GM08714 (cell line): ENCODE measurements around the gene PGPEP1.
A peak's percentile ranks its signal among the peaks of the same experiment; 100 is the strongest.
"Not testable (repeated sequence)": the region's sequence is repeated elsewhere in the genome, so short reads cannot be mapped to it uniquely, and the experiment has no call there.

ENCODE experiments used
- H3K4me3 ChIP-seq: fragments of 200-500 bp; sonication (Bioruptor generic); 2 replicates; pipeline ENCODE4 v1.5.1; 2014; ENCODE audit warnings: mild to moderate bottlenecking, low read length, inconsistent platforms
- ZNF274 ChIP-seq: IDR thresholded peaks from 2 replicates; pipeline ENCODE4 v1.6.1; 2012; ENCODE audit warnings: mild to moderate bottlenecking, low read depth, low read length

PGPEP1 gene

GRCh38 chr19:18392417-18392816 lies 52.0 kb downstream of the PGPEP1 start:
- H3K4me3 ChIP-seq: no peak overlapping the region

DNA sequence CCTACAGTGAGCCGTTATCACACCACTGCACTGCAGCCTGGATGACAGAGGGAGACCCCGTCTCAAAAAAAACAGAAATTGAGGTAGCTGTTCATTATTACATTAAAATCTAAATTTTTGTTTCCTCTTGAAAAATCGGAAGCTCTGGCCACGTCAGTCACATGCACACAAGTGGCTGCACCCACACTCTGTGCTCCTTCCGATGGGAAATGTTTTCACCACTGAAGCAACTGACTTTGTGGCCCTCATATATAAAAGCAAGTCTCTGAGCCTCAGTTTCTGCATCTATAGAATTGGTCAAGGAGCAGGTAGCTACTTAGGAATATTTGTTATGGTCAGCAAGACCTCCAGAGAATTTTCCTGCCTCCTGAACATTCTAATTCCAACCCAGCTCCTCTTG lies 52.5 kb downstream of the PGPEP1 start:
- TF ChIP-seq ZNF274: no peak
- H3K4me3 ChIP-seq: no peak overlapping the region

More at GRCh38 chr19:18392417-18392816, 52.0 kb downstream of the PGPEP1 start:
- no peak for TF ChIP-seq ZNF274

GRCh38 chr19:18393836-18394235 lies 53.4 kb downstream of the PGPEP1 start:
- no peak overlapping the region for H3K4me3 ChIP-seq
- TF ChIP-seq ZNF274: no peak

GRCh38 chr19:18396471-18397241 lies 56.3 kb downstream of the PGPEP1 start:
- TF ChIP-seq ZNF274: no peak
- H3K4me3 ChIP-seq: no peak overlapping the region; the same call in 1 of the 2 replicates

DNA sequence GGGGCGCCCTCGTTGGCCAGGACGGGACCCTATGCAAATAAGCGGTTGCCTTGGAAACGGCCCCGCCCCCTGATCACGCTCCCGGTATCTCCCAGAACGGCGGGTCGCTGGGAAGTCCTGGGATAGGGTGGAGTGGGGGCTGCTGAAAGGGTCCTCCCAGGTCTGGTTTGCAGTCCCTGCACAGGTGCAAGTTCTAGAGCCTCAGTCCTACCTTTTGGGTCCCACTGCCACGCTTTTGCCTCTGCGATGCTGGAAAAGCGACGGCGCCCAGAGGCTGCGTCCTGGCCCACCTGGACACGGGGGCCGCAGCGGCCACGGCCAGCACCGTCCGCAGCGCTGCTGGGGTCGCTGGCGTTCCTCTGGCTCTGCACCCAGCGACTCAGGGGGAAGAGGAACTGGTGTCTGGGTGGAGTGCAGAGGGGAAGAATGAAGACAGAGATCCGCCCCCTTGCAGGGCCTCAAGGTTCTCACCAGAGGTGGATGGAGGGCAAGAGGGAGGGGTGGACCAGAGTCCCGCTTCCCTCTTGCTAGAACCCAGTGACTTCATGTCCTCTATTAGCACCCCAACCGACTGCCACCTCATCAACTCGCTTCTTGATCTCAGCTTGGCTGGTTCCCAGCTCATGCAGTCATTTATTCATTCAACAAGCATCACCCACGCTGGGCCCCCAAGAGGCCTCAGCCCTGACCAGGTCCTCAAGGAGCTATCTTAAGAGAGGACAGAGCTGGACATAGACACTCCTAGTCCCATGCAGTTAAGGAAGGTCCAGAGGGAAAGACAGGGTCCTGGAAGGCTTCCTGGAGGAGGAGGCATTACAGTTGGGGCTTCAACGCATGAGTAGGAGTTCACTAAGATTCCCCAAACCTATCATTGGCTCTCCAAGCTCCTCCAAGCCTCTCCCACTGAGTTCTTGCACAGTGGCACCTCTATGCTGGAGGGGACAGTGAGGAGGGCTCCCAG lies 57.1 kb downstream of the PGPEP1 start, which contains the start of gene LRRC25:
Gene LRRC25 (minus strand): TSS at position 381 of the 961 bp plus-strand sequence. CDS start 659 bp downstream, outside the sequence.
- H3K4me3 ChIP-seq: peak within 1 kb of the TSS; percentile 7; the same call in 1 of the 2 replicates
- no peak for TF ChIP-seq ZNF274

DNA sequence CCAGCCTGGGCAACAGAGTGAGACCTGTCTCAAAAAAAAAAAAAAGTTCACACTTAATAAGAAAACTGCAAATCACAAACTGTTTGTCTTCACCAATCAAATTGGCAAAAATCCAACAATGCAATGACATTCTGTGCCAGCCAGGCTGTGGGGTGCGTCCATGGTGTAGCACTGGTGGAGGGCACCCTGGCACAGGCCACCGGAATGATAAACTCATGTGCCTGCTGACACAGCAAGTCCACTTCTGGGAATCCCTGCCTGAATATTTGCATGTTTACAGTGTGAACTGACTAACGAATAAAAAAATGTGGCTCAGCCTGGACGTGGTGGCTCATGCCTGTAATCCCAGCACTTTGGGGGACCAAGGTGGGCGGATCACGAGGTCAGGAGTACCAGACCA lies 58.6 kb downstream of the PGPEP1 start:
- H3K4me3 ChIP-seq: no peak overlapping the region
- no peak for TF ChIP-seq ZNF274

DNA sequence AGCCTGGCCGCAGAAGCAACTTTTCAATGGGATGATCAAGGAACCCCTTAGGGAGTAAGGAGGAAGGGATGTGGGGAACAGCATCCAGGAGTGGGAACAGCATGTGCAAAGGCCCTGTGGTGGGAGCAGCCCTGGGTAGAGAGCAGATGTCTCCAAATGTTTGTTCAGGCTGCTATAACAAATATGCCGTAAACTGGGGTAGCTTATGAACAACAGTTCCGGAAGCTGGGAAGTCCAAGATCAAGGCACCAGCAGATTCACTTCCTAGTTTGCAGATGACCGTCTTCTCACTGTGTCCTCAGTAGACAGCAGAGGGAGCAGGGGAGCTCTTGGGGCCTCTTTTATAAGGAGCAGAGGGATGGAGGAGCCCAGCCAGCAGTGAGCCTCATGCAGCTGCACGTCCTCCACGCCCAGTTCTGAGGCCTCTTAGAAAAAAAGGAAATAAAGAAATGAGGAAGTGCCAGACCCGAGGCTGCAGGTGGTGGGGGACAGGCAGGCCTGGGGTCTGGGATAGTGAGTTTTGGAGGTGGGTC lies 61.2 kb downstream of the PGPEP1 start:
- H3K4me3 ChIP-seq: no peak overlapping the region; the same call in 1 of the 2 replicates
- TF ChIP-seq ZNF274: no peak

GRCh38 chr19:18402455-18403248 lies 62.3 kb downstream of the PGPEP1 start:
- not testable (repeated sequence) for H3K4me3 ChIP-seq

- H3K4me3 ChIP-seq: not testable (repeated sequence)
Observed at GRCh38 chr19:18405754-18406153, 65.4 kb downstream of the PGPEP1 start.

DNA sequence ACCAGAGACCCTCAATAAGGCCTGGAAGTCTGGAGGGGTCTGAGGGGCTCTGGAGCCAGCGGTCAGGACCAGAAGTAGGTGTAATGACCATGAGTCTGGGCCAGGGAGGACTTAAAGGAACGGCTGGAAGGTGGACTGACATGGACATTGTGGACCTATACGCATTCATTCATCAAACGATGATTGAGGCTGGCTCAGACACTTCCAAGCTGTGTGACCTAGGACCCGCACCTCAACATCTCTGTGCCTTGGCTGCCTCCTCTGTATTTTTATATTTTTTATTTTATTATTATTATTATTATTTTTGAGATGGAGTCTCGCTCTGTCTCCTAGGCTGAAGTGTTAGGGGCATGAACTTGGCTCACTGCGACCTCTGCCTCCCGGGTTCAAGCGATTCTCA lies 66.4 kb downstream of the PGPEP1 start:
- no peak overlapping the region for H3K4me3 ChIP-seq
- TF ChIP-seq ZNF274: no peak

DNA sequence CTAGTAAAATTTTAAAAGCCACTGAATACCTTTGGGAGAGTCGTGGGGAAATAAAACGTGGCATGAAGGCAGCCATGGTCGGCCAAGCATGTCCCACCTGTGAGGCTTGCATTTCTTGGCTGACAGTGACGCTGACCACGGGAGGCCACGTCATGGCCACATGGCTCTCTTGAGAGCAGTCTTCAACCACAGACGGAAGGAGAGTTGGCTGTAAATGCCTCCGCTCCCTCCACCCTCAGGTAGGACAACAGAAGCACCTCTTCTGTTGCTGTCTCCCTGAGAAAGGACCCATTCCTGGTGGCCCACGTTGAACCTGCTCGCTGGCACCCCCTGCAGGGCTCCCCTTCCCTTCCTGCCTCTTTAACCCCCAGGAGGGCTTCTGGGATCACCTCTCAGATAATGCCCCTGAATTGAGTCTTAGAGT lies 67.7 kb downstream of the PGPEP1 start:
- no peak for TF ChIP-seq ZNF274
- H3K4me3 ChIP-seq: no peak overlapping the region

DNA sequence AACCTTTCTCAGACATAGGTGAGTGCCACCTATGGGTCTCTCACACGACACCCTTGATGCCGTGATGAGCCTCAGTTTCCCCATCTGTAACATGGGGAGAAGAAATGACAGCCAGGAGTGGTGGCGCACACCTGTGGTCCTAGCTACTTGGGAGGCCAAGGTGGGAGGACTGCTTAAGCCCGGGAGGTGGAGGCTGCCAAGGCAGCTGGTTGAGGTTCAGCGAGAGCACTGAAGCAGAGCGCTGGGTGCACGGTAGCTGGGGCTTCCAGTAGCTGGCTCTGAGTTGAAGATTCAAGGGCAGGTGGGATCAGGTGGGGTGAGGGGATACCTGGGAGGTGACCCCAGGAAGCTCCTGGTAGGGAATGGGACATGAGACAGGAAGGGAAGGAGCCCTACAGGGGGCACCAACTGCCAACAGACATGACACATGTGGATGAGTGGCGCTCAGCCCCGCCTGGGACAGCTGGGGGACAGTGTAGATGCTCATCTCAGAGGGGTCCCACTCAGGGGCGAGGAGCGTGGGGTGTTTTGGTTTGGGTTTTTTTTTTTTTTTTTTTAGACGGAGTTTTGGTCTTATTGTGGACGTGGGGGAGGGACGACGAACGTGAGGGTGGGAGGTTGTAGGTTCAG lies 72.3 kb downstream of the PGPEP1 start:
- no peak overlapping the region for H3K4me3 ChIP-seq
- no peak for TF ChIP-seq ZNF274

DNA sequence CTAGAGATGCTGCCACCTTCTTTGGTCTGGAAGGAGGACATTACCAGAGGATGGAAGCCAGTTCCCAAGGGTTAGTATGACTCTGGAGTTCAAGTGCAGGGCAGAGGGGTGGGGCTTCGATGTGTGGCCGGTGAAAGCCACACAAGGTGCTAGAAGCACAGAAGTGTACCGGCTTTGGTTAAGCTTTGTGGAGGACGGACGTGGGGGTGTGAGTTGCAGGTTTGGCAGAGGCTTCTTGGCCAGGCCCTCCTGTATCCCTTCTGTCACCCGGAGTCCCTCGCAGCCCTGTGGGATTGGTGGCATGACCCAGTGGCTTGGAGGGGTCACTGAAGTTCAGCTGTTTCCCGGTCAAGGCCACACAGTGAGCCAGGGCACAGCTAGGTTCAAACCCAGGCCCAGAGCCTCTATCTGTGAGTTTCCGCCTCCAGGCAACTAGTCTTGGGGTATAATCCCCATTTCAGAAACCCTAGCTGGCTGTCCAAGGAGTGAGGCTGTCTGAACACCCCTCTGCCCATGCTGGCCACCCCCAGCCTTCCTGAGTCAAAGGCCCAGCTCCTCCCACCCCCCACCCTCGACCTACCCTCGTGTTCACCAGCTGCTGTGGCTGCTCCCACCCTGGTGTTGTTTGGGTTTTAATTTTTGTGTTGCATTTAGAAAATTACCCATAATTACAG lies 74.2 kb downstream of the PGPEP1 start:
- TF ChIP-seq ZNF274: no peak
- H3K4me3 ChIP-seq: no peak overlapping the region
